IPS DF 4.7 (cell line): ENCODE measurements around the gene LYPD1.
"Not testable (repeated sequence)": the region's sequence is repeated elsewhere in the genome, so short reads cannot be mapped to it uniquely, and the experiment has no call there.

Source experiments
- DNase-seq: peaks from one replicate; pipeline ENCODE4 v3.0.0-alpha.2; 2013; ENCODE audit warnings: low spot score; ENCODE audit errors: extremely low read depth

The LYPD1 gene, protein sequence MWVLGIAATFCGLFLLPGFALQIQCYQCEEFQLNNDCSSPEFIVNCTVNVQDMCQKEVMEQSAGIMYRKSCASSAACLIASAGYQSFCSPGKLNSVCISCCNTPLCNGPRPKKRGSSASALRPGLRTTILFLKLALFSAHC

DNA sequence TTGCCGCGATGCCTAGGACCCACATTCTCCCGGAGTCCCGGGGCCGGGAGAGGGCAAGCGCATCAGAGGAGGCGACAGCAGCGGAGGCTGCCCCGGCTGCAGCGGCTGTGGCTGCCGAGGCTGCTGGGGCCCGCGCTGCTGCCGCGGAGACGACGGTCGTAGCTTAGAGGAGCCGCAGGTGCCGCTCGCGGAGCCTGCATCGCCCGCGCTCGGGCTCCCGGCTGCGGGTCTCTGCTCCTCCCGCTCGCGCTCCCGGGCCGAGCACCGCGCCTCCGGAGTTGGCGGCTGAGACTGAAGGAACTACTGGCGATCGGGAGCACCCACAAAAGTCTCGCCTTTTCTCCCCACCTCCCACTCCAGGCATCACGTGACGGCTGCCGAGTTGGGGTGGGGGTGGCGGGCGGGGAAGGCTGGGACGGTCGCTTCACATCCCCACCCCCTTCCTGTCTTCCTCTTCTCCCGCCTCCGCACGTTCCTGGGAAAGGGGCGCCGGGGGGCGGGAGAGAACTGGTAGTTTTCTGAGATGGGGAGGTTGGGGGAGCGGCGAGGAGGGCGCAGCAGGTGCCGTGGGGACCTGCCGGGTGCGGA, at the start of gene LYPD1:
TSS of gene LYPD1 (minus strand) at position 298 of the 588 bp plus-strand sequence. CDS start at position 25, 273 bp downstream.
- no peak for DNase-seq

DNA sequence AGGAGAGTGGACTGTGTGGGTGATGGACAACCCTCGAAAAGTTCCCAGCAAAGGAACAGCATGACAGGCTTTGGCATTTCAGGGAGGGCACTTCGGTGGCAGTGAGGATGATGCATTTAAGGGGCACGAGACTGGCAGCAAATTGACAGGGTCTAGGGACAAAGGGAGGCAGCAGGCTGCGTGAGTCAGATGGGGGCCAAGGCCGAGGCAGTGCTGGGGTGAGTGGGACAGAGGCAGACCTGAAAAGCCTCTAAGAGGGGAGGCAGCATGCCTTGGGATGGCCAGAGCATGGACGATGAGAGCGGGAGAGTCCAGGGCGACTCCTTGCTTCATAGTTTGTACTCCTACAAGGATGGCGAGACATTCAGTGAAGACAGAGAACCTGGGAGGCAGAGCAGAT, 49.5 kb upstream of the LYPD1 start:
- DNase-seq: no peak

DNA sequence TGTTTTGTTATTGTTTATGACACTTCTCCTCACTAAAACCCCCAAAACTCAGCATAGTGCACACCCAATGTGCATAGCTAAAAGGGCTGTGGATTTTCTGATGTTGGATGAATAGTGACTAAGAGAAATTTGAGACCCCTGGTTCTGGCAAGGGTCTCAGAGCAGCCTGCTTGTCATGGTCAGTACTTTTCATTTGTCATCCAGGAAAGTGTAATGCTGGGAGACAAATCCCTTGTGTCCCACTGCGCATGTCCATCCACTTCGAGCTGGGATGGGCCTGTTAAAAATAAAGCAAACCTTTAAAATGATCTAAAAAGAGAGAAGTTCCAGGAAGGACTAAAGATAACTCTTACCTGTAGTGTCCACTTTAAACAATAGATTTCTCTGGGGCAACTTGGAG, 46.9 kb upstream of the LYPD1 start:
- no peak for DNase-seq

DNA sequence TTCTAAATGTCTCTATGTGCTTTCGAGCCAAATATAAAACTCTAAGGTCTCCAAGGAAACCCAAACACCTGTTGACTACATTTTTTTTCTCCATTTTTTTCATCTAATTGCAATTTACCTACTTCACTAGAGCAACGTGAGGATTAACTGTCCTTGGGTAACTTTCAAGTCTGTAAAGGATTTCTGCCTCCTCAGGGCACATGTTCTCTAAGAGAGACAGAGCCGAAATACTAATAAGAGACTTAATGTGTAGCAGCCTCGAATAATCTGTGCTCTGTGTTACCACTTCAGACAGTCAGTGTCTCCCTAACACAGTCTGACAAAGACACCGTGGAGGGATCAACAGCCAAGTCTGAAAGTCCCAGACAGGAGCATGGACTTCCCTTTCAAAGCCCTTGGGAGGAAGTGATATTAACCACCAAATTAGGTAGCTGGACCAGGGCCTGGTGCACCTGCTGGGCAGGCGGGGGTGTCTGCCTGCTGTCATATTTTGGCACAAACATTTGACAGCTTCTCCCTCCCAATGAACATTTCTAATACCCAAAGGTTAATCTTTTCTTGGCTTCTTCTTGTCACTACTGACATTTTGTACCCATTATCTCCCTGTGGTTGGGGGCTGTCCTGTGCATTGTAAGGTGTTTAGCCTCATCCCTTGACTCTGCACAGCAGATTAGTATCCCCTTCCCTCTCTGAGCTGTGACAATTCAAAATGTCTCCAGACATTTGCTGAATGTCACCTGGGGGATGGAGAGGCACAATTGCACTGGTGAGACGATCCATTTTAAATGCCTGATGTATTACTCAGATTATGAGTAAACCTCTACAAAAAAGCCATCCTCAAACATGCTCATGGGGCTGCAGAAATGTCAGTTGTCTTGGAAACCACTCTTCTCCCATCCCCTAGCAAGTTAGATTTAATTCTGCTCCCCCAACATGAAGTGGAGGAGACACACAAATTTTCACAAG, 45.7 kb upstream of the LYPD1 start:
- DNase-seq: no peak

DNA sequence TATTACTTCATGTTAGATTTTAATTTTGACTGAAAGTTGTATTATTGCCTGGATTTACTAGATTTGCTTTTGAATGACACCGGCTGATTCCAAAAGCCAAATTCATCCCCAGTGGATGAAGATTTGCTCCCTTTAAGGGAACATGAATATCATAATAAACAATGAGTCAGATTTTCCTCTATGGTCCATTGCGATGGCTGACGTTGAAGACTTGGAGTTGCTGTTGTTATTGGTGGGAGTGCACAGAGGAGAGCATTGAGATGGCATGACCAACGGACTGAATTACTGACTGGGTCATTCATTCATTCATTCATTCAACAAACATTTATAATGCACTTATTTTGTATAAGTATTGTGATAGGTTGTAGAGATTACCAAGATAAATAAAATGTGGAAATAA, 33.4 kb upstream of the LYPD1 start:
- DNase-seq: no peak

DNA sequence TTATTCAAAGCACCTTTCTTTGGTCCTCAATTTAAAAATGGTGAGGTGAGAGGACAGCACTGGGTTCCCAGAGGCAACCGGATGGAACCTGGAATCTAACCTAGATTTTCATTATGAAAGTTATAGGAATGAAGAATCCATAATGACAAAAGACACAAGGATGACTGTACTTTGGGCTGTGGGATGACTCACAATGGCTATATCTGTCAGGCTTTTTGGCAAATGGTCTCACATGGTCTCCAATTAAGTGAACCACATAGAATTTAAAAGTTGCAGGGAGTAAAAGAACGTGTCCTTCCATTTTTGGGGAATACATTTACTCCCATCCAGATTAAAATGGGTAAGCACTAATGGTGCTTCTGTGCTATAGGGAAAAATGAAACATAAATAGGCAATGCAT, 31.8 kb upstream of the LYPD1 start:
- no peak for DNase-seq

DNA sequence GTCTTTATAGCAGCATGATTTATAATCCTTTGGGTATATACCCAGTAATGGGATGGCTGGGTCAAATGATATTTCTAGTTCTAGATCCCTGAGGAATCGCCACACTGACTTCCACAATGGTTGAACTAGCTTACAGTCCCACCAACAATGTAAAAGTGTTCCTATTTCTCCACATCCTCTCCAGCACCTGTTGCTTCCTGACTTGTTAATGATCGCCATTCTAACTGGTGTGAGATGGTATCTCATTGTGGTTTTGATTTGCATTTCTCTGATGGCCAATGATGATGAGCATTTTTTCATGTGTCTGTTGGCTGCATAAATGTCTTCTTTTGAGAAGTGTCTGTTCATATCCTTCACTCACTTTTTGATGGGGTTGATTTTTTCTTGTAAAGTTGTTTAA, 29.8 kb upstream of the LYPD1 start:
- not testable (repeated sequence) for DNase-seq

DNA sequence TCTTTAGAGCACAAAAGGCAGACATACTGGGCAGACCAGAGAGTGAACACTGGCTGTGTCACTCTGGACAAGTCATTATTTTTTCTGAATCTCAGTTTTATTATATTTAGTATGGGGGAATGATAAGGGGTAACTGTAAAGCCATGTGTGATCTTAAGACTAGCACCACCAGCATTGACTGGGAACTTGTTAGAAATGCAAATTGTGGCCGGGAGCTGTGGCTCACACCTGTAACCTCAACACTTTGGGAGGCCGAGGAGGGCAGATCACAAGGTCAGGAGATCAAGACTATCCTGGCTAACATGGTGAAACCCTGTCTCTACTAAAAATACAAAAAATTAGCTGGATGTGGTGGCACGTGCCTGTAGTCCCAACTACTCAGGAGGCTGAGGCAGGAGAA, 28.3 kb upstream of the LYPD1 start:
- not testable (repeated sequence) for DNase-seq

DNA sequence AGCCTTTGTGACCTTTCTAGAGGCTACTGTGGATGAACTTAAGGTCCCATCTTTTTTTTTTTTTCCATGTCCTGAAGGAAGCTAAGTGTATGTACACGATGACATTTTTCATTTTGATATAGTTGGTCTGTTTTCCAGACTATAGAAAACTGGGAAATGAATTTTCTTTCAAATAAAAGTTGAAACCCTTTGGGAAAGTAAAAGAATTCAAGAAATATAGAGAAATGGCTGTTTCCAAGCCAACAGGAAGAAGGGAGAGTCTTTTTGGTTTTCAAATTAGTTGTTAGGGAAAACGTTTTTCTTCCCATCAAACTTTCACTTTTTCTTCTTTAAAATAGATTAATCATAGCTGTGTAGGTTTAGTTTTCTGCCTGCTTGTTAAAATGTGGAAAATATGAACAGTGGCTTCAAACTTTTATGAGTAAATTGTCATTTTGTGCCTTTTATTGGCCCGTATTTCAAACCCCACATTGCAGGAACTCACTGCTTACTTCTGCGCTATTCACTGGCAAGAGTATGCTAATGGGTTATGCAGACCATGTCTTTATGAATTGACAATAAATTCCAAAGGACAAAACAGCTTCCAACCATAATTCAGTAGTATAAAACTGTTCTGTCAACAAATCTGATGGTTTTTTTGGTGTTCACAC, 27.7 kb upstream of the LYPD1 start:
- DNase-seq: no peak

DNA sequence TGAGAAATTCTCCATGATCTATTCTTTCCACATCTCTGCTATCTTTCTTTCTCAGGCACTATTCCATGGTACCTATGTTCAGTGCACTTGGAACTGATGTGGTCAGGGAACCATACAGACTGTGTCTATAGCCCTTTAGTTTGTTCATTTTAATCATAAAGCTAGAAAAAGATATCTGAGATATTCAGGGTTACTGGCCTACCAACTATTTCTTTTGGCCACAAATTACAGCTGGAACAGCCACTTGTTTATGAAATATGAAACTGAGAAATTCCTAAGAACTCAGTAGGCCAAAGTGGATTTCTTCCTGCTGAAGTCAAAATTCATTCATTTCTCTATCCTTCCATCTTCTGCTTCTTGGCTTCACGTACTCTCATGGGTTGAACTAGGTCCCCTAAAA, 22.8 kb upstream of the LYPD1 start:
- no peak for DNase-seq

DNA sequence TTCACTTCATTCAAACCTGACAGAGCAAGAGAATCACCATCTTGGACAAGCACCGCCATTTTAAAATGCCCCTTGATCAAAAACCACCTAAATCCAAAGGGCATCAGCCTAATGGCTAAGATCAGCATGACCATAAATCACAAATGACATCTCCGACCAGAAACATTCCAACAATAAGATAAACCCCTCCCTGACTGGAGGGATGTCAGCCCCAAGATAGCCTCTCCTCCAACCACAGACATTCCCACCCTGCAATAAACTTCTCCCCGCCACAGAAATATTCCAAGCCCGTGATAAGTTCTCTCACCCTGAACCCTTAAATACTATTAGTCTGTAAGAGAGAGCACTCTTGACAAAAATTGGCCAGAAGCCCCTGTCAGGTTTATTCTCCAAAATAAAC, 21.6 kb upstream of the LYPD1 start:
- no peak for DNase-seq

DNA sequence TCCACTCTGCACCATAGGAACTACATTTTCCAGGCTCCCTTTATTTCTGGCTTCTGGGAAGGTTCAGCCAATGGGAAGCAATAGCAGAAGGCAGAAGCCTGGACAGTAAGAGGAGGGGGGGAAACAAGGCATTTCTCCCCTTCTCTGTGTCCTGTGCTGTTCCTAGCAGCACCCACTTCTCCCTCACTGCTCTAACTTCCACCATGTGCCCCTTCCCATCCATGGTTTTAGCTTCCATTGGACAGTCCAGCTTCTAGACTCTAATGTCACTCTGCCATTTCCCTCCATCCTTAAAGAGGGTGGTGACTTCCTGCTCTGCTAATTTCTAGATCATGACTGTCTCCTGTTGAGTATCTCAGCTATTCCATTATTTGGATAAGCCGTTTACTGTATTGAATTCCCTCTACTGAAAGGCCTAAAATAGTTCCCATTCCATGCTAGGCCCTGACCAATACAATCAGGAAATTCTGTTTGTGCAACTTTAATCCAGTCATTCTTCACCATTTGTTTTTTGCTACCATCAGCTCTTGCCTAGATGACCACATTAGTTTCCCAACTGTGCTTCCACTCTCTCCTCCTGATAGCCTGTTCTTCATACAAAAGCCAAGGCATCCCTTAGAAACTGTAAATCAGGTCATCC, 20.8 kb upstream of the LYPD1 start:
- DNase-seq: no peak

DNA sequence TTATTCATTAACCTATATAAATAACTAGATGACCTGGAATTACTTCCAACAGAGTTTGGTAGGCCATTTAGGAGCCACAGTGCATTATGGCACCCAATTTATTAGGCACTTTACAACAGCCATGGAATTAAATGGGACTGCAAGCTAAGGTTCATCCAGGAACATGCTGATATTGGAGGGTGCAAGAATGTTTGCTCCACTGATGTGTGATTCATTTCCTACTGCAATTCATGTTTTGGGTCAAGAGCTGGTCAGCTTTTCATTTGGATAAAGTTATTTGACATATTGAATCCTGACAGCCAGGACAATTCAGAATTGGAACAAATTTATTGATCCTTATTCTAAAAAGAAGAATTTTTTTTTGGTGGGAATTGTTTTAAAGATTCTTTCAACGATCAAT, 11.8 kb upstream of the LYPD1 start:
- DNase-seq: no peak

DNA sequence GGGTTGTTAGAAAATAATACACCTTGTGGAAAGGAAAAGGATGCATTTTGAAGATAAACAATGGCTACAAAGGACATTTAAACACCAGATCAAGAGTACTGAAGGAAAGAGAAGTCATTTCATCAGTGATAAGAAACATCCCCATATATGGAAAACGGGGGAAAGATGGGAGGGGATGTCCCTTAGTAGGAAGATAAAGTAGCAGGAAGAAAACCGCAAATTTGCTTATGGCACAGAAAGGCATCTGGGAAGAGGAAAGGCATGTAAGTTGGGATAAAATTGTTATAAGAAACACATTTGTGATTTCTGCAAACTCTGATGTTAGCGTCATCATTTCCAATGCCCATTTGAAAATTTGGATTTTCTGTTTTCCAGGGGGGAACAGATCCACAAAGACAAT, 10.5 kb upstream of the LYPD1 start:
- DNase-seq: no peak

DNA sequence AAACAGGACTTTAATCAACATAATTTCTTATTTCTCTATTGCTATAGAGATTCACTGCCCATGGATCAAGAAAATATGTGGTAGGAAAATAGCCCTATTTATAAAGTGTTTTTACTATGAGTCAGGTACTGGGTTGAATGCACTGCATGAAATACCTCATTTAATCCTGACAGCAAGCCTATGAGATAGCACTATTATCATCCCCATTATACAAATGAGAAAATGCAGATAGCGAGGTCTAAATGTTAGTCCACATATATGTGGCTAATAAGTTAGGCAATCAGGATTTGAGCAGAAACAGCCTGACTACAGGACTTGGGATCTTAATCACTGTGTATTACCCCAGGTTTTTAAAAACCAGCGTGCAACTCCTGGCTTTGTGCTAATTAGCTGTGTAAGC, 8.5 kb upstream of the LYPD1 start:
- no peak for DNase-seq

DNA sequence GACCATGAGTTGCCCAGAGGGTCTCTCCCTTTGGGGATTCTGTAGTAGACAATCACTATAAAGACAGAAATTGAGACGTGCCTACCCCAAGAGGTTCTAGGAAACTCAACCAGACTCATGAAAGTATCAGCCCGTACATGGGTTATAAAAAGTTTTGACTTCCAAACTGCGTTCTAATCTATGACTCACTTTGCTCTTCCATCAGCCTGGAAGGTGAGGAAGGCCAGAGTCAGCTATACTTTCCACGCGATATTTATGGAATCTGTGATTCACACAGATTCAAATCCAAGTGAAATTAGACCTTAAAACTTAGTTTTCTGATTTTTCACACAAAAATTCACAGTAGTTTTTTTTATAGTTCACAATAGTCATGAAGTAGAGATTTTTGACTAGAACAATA, 7.7 kb upstream of the LYPD1 start:
- no peak for DNase-seq

DNA sequence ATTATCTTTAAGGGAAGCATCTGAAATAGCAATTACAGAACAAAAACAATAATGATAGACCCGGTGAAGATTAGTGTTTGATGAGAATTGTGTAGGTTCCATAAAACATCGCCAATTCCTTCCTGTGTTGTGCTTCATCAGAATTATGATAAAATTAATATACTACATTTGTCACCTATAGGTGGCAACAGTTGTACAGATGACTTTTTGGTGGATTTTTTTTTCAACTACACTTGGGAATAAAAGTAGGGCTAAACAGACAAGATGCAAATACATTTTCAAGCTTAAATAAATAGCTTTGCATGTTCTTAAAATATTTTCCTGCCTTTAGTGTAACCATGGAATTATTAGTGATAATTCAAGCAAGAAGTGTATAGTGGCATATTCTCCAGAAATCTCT, 7.0 kb upstream of the LYPD1 start:
- DNase-seq: no peak

DNA sequence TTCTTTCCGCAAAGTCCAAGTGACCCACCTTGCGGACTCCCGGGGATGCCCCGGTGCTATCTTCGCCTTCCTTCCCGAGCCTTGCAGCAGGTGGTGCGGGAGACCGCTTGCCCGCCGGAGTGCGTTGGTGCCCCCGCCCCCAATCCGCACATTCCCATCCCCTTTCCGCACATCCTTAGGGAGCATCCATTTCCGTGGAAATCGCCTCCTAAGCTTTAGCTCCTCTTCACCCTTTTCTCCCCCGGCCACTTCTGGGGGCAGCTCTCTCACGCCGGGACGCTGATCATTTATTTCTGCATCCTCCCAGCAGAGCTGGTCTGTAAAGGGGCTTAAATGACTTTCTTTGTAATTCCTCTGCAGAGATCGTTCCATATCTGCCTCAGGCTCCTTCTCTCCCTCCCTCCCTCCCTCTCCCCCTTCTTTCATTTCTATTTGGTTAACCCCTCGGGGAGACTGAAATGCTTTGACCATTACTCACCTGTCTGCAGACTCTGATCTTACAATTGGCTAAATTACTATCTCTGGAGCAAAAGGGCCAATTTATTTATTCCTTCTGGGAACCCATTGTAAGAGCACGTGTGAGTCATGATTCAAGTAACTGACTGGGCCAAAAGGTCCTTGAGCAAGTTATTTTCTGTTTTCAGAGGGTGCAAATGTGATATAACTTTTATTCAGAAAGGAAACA, 1.3 kb upstream of the LYPD1 start:
- no peak for DNase-seq

DNA sequence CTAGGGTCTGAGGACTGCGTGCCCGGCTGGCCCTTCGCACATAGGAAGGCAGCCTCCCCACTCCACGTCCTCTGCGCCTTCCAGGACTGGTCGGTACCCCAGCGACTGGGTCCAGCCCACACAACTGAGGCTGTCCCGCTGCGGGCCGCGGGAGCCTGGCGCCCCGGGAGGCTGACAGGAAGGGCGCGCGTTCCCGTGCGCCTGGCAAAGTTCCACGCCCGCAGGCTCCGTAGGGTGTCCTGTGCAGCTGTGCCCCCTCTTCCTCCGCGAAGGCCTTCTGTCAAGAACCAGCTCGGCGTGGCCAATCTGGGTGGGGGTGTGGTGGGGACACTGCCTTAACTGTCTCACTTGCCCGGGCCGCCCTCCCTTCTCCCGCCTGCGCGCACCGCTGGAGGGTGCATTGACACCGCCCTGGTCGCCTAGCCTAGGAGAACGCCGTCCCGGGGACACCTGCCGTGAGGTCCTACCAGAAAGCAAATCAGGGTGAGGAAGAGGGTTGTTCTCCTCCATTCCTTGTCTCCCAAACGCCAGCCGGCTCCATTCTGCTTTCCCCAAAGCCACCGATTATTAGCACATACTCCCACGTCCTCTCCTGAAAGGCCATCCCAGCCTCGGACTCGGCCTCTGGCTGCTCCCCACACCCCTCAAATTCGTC, 618 bp upstream of the LYPD1 start:
- no peak for DNase-seq
